GM21367 (cell line): ENCODE results near the gene ITLN2.
"Not testable (repeated sequence)": the region's sequence is repeated elsewhere in the genome, so short reads cannot be mapped to it uniquely, and the experiment has no call there.

Source experiments
- ATAC-seq: cut with Tn5 transposase; IDR thresholded peaks from one replicate; pipeline ENCODE4 v1.9.1; 2021; ENCODE audit not compliant: unreplicated experiment

Gene ITLN2

DNA sequence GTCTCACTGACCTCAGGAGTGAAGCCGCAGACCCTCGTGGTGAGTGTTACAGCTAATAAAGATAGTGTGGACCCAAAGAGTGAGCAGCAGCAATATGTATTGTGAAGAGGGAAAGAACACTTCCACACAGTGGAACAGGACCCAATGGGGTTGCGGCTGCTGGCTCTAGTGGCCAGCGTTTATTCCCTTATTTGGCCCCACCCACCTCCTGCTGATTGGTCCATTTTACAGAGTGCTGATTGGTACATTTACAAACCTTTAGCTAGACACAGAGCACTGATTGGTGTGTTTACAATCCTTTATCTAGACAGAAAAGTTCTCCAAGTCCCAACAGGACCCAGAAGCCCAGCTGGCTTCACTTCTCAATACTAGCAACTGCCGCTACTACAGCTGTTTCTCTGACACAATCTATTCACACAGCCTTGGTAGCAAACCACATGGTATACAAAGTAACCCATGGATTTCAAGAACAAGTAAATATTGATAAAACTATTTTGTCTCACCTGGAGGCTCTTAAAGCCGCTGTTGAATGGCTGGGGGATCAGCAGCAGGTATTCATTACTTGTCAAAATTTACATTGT lies 44.3 kb downstream of the ITLN2 start:
- no peak for ATAC-seq

DNA sequence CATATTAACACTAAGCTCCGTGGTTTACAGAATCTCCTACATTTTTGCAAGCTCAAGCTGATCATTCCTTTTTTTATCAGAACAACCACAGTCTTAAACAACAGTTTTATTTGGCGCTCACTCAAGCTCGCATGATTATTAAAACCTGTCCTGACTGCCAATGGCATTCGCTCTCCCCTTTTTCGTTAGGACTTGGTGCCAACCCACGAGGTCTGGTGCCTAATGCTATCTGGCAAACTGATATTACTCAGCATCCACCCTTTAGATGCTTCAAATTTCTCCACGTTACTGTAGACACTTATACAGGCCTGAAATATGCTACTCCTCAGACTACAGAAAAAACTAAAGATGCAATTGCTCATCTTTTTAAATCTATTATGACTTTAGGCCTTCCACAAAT lies 46.6 kb downstream of the ITLN2 start:
- no peak for ATAC-seq

DNA sequence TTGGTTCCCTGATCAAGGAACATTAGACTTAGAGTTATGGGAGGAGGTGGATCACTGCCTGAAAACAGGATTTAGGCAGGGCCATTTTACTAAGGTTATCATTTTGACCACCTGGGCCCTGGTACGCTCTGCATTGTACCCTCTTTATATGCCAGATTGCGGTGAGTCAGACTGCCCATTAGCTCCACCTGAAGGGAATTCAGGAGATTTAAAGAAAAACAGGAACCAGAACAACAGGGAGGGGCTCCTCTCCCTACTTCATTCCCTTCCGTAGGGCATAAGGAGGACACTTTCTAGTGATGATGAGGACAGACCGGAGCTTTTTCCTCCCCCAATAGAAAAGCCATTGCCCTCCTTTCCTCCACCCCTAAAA lies 49.0 kb downstream of the ITLN2 start:
- no peak for ATAC-seq

DNA sequence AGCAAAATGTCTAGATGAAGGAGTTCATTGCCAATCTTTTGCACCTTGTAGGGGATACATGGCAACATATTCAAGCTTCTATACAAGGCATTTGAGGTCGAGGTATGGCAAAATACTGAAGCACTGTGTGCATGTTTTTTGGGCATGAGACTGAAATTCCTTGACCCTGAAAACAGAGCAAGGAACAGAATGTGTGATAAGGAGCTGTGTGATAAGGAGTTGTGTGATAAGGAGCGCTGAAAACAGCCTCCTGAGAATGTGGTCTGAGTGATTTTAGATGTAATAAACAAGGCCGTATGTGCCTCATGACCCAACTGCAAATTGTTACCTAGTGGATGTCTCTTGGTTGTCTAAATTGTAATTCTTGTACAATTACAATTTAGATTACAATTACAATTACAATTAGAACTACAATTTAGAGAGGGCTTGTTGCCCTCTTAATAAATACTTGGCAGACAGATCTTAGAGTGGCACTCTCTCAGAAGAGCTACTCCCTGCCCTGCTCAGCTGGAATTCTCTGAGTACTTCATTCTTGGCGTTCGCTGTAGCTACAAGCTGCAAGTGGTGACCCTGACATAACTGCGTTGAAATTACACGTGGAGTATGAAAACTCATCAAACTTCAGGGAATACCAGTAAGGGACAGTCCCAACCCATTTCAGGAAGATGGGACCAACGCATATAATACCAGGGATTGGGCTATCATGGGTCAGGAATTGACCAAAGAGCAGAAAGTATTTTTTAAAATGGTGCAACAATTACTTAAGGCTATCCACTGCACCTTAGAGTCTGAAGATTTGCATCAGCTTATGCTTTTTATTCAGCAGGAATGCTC lies 49.6 kb downstream of the ITLN2 start:
- no peak for ATAC-seq

DNA sequence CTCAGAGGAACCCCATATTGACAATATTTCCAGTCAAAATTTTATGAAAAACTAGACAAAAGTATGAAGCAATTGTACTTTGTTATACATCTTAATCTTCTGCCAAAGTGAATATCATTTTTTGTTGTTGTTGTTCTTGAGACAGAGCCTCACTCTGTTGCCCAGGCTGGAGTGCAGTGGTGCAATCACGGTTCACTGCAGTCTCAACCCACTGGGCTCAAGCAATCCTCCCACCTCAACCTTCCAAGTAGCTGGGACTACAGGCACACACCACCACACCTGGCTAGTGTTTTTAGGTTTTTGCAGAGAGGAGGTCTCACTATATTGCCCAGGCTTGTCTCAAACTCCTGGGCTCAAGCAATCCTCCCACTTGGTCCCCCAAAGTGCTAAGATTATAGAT lies 52.4 kb downstream of the ITLN2 start:
- not testable (repeated sequence) for ATAC-seq

DNA sequence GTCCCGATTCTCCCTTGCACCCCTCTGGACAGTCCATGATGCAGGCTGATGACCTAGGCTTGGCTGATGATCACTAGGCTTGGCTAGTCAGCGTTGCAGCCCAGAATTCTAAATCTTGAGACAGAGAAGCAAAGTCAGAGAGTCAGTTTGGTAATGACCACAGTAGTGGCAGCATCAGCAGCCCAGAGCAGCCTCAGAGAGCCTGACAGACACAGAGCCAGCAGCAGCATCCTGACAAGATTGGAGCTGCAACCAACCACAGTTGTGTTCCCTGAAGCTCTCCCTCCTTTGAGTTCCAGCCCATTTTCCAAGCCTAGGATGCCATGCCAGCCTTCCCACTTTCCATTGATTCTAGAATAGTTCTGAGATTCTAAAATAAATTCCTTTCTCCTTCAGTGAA lies 52.8 kb downstream of the ITLN2 start:
- ATAC-seq = no peak

DNA sequence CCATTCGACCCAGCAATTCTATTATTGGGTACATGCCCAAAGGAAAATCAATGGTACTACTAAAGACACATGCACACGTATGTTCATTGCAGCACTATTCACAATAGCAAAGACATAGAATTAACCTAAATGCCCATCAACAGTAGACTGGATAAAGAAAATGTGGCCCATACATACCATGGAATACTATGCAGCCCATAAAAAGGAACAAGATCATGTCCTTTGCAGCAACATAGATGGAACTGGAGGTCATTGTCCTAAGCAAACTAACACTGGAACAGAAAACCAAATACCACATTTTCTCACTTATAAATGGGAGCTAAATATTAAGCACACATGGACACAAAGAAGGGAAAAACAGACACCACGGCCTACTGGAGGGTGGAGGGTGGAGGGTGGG lies 53.9 kb downstream of the ITLN2 start:
- not testable (repeated sequence) for ATAC-seq
